ENCODE results near the gene WDPCP.

Gene WDPCP

GRCh38 chr2:63538390-63538789, 49.9 kb downstream of the WDPCP start:
- no peak for DNase-seq (ENCODE audit: low spot score)
- TF ChIP-seq, protein P1, sequence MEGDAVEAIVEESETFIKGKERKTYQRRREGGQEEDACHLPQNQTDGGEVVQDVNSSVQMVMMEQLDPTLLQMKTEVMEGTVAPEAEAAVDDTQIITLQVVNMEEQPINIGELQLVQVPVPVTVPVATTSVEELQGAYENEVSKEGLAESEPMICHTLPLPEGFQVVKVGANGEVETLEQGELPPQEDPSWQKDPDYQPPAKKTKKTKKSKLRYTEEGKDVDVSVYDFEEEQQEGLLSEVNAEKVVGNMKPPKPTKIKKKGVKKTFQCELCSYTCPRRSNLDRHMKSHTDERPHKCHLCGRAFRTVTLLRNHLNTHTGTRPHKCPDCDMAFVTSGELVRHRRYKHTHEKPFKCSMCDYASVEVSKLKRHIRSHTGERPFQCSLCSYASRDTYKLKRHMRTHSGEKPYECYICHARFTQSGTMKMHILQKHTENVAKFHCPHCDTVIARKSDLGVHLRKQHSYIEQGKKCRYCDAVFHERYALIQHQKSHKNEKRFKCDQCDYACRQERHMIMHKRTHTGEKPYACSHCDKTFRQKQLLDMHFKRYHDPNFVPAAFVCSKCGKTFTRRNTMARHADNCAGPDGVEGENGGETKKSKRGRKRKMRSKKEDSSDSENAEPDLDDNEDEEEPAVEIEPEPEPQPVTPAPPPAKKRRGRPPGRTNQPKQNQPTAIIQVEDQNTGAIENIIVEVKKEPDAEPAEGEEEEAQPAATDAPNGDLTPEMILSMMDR (IDR thresholded peaks at IDR 0.05; ENCODE audit: borderline replicate concordance, control extremely low read depth, extremely low read depth, insufficient read depth, missing control alignments), result no peak
- in situ Hi-C loops (cut with MboI; ENCODE audit: low sequenced_read_pairs, unreplicated experiment), result no loop called here

DNA sequence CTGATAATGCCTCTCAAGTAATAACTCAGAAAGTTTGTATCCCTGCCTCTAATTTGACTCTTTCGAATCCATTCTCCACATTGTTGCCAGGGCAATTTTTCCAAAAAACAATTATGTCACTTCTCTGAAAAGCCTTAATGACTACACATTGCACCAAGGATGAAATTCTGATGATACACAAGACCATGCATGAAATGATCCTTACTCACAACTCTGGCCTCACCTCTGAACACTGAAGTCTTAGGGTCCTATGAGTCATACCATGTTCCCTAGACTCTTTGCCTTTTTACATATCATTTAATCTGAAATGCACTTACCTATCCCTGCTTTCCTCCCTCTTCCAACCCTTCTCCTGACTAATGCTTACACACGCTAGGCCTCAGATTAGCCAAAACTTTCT, 51.0 kb downstream of the WDPCP start:
- in situ Hi-C loops (cut with MboI; ENCODE audit: low sequenced_read_pairs, unreplicated experiment), result no loop called here
- TF ChIP-seq, protein P1 (IDR thresholded peaks at IDR 0.05; ENCODE audit: borderline replicate concordance, control extremely low read depth, extremely low read depth, insufficient read depth, missing control alignments), result no peak

GRCh38 chr2:63530704-63531279, 57.5 kb downstream of the WDPCP start:
- TF ChIP-seq, protein P1 (IDR thresholded peaks at IDR 0.05; ENCODE audit: borderline replicate concordance, control extremely low read depth, extremely low read depth, insufficient read depth, missing control alignments), result no peak
- DNase-seq (ENCODE audit: low spot score), result no peak
- in situ Hi-C loops (cut with MboI; ENCODE audit: low sequenced_read_pairs, unreplicated experiment), result no loop called here

More for the DNA sequence above, 51.0 kb downstream of the WDPCP start:
- DNase-seq (ENCODE audit: low spot score), result no peak

- TF ChIP-seq, protein P1 (IDR thresholded peaks at IDR 0.05; ENCODE audit: borderline replicate concordance, control extremely low read depth, extremely low read depth, insufficient read depth, missing control alignments), result no peak
- no peak for DNase-seq (ENCODE audit: low spot score)
- in situ Hi-C loops (cut with MboI; ENCODE audit: low sequenced_read_pairs, unreplicated experiment), result no loop called here
Observed at GRCh38 chr2:63525905-63526304, 62.4 kb downstream of the WDPCP start.

GRCh38 chr2:63522950-63523349, 65.3 kb downstream of the WDPCP start:
- DNase-seq (ENCODE audit: low spot score), result no peak
- in situ Hi-C loops (cut with MboI; ENCODE audit: low sequenced_read_pairs, unreplicated experiment), result no loop called here
- TF ChIP-seq, protein P1 (IDR thresholded peaks at IDR 0.05; ENCODE audit: borderline replicate concordance, control extremely low read depth, extremely low read depth, insufficient read depth, missing control alignments), result no peak

DNA sequence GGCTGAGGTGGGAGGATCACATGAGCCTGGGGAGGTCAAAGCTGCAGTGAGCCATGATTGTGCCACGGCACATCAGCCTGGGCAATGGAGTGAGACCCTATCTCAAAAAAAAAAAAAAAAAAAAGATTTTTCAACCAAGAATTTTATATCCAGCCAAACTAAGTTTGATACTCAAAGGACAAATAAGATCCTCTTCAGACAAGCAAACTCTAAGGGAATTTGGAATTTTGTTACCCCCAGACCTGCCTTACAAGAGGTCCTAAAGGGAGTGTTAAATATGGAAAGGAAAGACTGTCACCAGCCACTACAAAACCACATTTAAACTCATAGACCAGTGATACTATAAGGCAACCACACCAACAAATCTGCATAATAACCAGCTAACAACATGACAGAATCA, 67.5 kb downstream of the WDPCP start:
- TF ChIP-seq, protein P1 (IDR thresholded peaks at IDR 0.05; ENCODE audit: borderline replicate concordance, control extremely low read depth, extremely low read depth, insufficient read depth, missing control alignments), result no peak
- in situ Hi-C loops (cut with MboI; ENCODE audit: low sequenced_read_pairs, unreplicated experiment), result no loop called here
- DNase-seq (ENCODE audit: low spot score), result no peak
